Mucosa of descending colon (tissue), 3 donors: ENCODE data around the gene ZNF263. TPM values are rescaled to one million over a fixed set of nuclear protein-coding genes. Genes with fewer than 3 reads are reported as not detected.

Source experiments
- ATAC-seq: fragments of 200-7000 bp; cut with Tn5 transposase; one replicate; pipeline ENCODE4 v1.9.1; 2020; ENCODE audit warnings: mild to moderate bottlenecking, moderate library complexity
- DNase-seq, 3 donors: peaks; one replicate each; pipeline ENCODE4 v3.0.0-alpha.2; 2020
- H3K36me3 ChIP-seq: fragments of 200-600 bp; one replicate; pipeline ENCODE4 v1.8.0; 2021; ENCODE audit warnings: low read depth, mild to moderate bottlenecking
- H3K4me1 ChIP-seq: fragments of 200-600 bp; one replicate; pipeline ENCODE4 v1.8.0; 2021; ENCODE audit warnings: low read depth, mild to moderate bottlenecking
- H3K4me3 ChIP-seq: fragments of 200-600 bp; one replicate; pipeline ENCODE4 v1.8.0; 2021; ENCODE audit warnings: mild to moderate bottlenecking
- H3K9me3 ChIP-seq: fragments of 200-600 bp; one replicate; pipeline ENCODE4 v1.8.0; 2021; ENCODE audit warnings: mild to moderate bottlenecking
- CTCF ChIP-seq: fragments of 200-600 bp; IDR thresholded peaks from one replicate; pipeline ENCODE4 v1.8.0; 2022; ENCODE audit warnings: antibody characterized with exemption, mild to moderate bottlenecking
- intact Hi-C, 2 donors: fragments of 100-400 bp; cut with DNase I in 1 of 2; cut with micrococcal nuclease in 1 of 2; formaldehyde crosslinking; loops; one replicate each; pipeline versions ENCODE4 v1.11.0 to v1.11.1; 2022; cut with DNase I, micrococcal nuclease
- total RNA-seq, 3 donors: library from RNA; stranded (reverse); fragmentation: NEBNext Ultra II Directional in 2 of 3; extraction: Animal tissue kit (Norgen Biotek cat#: 25700) in 2 of 3; gene quantifications; one replicate each; pipeline versions ENCODE4 v1.2.1 to v1.2.4, GENCODE V29; 2021 to 2023
- donor health status: DM: no; HTN: no; CAD: no; lungs with moderate emphysema.
- donor health status: DM: no; HTN: no; CAD: no.
- donor health status: DM: no; HTN: yes; CAD: no.

ZNF263 gene
- total RNA-seq, 3 donors from 2014 or later: 20.6 to 24.6 (median 21.0) TPM

- ATAC-seq (no peak), DNase-seq (no peak)
- Histone ChIP-seq H3K36me3 (no peaks in the 10 kb centered on the region), H3K9me3 (no peaks in the 10 kb centered on the region), H3K4me1 (no peaks in the 10 kb centered on the region), H3K4me3 (no peak overlapping the region)
- intact Hi-C loops: no loop called here
- no peak for TF ChIP-seq CTCF
These were observed 40.6 kb upstream of the ZNF263 start for GRCh38 chr16:3242709-3243108.

GRCh38 chr16:3243882-3244281 is 39.4 kb upstream of the ZNF263 start:
- TF ChIP-seq CTCF: no peak
- Histone ChIP-seq H3K4me3 (no peak overlapping the region), H3K36me3 (no peaks in the 10 kb centered on the region), H3K9me3 (no peaks in the 10 kb centered on the region), H3K4me1 (no peaks in the 10 kb centered on the region)
- DNase-seq: no peak
- intact Hi-C loops: no loop called here
- ATAC-seq: no peak

DNA sequence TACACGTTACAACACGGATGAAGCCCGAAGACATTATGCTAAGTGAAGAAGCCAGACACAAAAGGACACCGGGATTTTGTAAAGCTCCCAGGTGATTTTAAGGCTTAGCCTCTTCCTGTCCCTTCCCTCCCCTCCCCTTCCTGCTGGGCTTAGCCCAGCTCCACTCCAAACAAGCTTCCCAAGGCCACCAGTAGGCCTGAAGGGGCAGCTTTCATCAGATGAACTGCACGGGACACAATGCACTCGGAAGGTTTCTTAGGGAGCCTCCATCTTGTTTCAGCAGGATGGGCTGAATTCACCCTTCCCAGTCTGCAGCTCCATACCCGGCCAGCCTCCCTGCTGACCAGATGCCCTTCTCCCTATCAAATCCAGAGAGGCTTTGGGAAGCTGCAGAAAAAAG is 37.3 kb upstream of the ZNF263 start:
- Histone ChIP-seq H3K36me3 (no peaks in the 10 kb centered on the region), H3K9me3 (no peaks in the 10 kb centered on the region), H3K4me1 (no peaks in the 10 kb centered on the region), H3K4me3 (no peak overlapping the region)
- ATAC-seq (no peak), DNase-seq (no peak)
- no peak for TF ChIP-seq CTCF
- intact Hi-C loops: no loop called here

GRCh38 chr16:3246876-3247275 is 36.4 kb upstream of the ZNF263 start:
- Histone ChIP-seq H3K4me3 (no peak overlapping the region), H3K36me3 (no peaks in the 10 kb centered on the region), H3K4me1 (no peaks in the 10 kb centered on the region), H3K9me3 (no peaks in the 10 kb centered on the region)
- intact Hi-C loops: no loop called here
- no peak for TF ChIP-seq CTCF
- DNase-seq (no peak), ATAC-seq (no peak)

- intact Hi-C loops: no loop called here
- H3K4me1 ChIP-seq: no peaks in the 10 kb centered on the region
- H3K9me3 ChIP-seq: no peaks in the 10 kb centered on the region
- ATAC-seq (no peak), DNase-seq (no peak)
- no peak for TF ChIP-seq CTCF
- no peak overlapping the region for H3K4me3 ChIP-seq
- H3K36me3 ChIP-seq: no peaks in the 10 kb centered on the region
These were observed 34.7 kb upstream of the ZNF263 start for GRCh38 chr16:3248596-3248995.

- no peaks in the 10 kb centered on the region for H3K36me3 ChIP-seq
- H3K4me3 ChIP-seq: no peak overlapping the region
- TF ChIP-seq CTCF: no peak
- H3K4me1 ChIP-seq: no peaks in the 10 kb centered on the region
- ATAC-seq (no peak), DNase-seq (no peak)
- intact Hi-C loops: no loop called here
- no peaks in the 10 kb centered on the region for H3K9me3 ChIP-seq
These were observed 34.3 kb upstream of the ZNF263 start for GRCh38 chr16:3249020-3249419.
